D721Med (cell line): ENCODE measurements around the gene TBC1D22A.

Source experiments
- DNase-seq: peaks from one replicate; pipeline ENCODE4 v3.0.0; 2011; ENCODE audit warnings: low spot score; ENCODE audit not compliant: insufficient read length
- FAIRE-seq: peaks from 2 replicates; lab custom pipeline; 2011; peaks lifted over from hg19 to GRCh38; lab: Jason Lieb, UNC
- CTCF ChIP-seq: IDR thresholded peaks from 2 replicates; pipeline ENCODE4 v1.5.1; 2012; ENCODE audit warnings: mild to moderate bottlenecking, control low read depth; ENCODE audit not compliant: insufficient read depth; ENCODE audit errors: missing control alignments

The TBC1D22A gene

GRCh38 chr22:46979506-46979905 lies 217.1 kb downstream of the TBC1D22A start:
- TF ChIP-seq CTCF, result no peak
- no peak for FAIRE-seq
- no peak for DNase-seq

DNA sequence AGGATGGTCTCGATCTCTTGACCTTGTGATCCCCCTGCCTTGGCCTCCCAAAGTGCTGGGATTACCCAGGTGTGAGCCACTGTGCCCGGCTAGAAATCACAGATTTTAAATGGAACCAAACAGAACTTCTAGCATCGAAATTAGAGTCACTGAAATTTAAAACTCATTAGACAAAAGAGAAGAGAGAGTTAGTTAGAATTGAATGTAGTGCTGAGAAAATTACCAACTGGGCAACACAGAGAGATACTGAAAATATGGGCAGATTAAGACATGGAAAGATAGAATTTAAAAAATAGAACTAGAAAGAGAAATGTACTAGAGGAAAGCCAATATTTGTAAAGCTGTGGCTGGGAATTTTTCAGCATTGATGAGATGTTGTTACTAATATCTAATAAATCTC lies 217.9 kb downstream of the TBC1D22A start:
- DNase-seq, result no peak
- FAIRE-seq, result no peak
- TF ChIP-seq CTCF, result no peak

DNA sequence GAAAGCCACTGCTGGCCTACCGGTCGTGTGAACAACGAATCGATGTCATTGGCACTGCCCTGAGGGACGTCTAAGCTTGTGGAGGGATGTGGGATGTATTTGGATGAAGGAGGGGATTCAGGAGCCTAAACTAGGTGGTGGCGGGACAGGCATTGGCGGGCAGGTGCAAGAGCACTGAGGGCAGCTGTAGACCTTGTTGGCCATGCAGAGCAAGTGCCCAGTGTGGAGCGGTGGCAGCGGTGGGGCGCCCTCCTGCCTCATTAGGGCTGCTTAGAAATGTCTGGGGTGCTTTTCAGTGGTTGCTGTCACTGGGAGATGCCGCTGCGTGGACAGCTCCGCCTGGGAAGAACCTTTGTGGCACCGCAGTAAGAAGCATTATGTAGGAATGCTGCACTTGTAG lies 220.2 kb downstream of the TBC1D22A start:
- TF ChIP-seq CTCF, result no peak
- DNase-seq (no peak), FAIRE-seq (no peak)

- DNase-seq (no peak), FAIRE-seq (no peak)
- no peak for TF ChIP-seq CTCF
Measured at GRCh38 chr22:46983046-46983445, 220.6 kb downstream of the TBC1D22A start.

DNA sequence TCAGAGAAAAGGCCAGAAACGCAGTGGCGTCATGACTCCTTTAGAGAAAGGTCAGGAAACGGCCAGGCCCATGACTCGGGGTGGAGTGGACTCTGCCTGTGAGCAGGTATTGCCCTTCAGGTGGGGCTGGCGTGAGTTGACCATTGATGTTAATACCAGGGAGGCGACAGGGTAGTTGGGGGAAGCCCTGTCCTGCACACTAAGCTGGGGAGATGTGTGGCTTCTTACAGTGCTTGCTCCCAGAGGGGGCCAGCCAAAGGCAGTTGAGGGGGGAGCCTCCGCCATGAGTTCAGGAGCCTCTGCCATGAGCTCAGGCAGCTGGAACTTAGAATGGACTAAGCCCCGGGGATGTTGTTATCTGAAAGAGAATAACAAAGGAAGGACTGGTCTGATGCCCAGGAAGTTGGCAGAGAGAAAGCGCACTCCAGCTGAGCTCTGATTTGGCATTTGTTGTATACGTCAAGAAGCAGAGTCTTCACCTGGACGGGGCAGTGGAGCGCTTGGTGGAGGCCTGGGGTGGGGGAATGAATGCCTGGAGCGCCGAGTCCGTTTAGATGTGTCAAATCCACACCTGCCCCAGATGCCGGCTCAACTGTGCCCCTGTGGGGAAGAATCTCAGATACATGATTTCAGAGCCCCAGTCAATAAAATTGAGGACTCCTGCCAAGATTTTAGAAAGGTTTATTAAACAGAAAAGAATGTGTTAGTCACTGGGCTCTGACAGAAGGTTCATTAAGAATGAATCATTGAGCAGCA lies 222.5 kb downstream of the TBC1D22A start:
- no peak for TF ChIP-seq CTCF
- FAIRE-seq (no peak), DNase-seq (no peak)

GRCh38 chr22:46985507-46985882 lies 223.0 kb downstream of the TBC1D22A start:
- DNase-seq (no peak), FAIRE-seq (no peak)
- TF ChIP-seq CTCF, result no peak

- no peak for FAIRE-seq
- DNase-seq, result no peak
- TF ChIP-seq CTCF, result no peak
Measured at GRCh38 chr22:46986788-46987187, 224.3 kb downstream of the TBC1D22A start.
